B cell (primary cell): Measurements from ENCODE around the gene PIGM. TPM values are rescaled to one million over a fixed set of nuclear protein-coding genes. Genes with fewer than 3 reads are reported as not detected.

Experiments used
- ATAC-seq: fragments of 200-7000 bp; cut with Tn5 transposase; one replicate; pipeline ENCODE4 v1.10.0; 2021; ENCODE audit warnings: low read depth, mild to moderate bottlenecking, moderate number of reproducible peaks, moderate library complexity
- CTCF ChIA-PET: fragments of 350-600 bp; sonication (Branson Sonifier 250); formaldehyde crosslinking; loops from one replicate; lab custom pipeline; 2021; ENCODE audit warnings: antibody characterized with exemption, inconsistent platforms; lab: Charles Lee
- POLR2A ChIA-PET: fragments of 350-600 bp; sonication (Branson Sonifier 250); formaldehyde crosslinking; loops from one replicate; lab custom pipeline; 2021; ENCODE audit warnings: antibody characterized with exemption; lab: Charles Lee
- DNase-seq: peaks from one replicate; pipeline ENCODE4 v3.0.0; 2013
- H2AFZ ChIP-seq: 2 replicates; pipeline ENCODE4 v1.6.1; 2012; ENCODE audit warnings: mild to moderate bottlenecking, low read depth, low read length; ENCODE audit not compliant: insufficient read depth, poor library complexity, severe bottlenecking
- H3K27ac ChIP-seq, 2 donors: 1 replicate in 1 of 2; 2 replicates in 1 of 2; pipeline ENCODE4 v1.5.1; 2012 to 2013; ENCODE audit warnings: low read length in 2 of 2, mild to moderate bottlenecking in 2 of 2, moderate library complexity in 1 of 2
- H3K27me3 ChIP-seq, 4 experiments: fragments of 200-600 bp in 1 of 4; sonication (generic) in 1 of 4; replicated peaks in 1 of 4; 1 replicate in 2 of 4; 2 replicates in 2 of 4; pipeline versions ENCODE4 v1.6.1 to v1.7.0; 2013 to 2016; ENCODE audit warnings: low read length in 3 of 4, mild to moderate bottlenecking in 2 of 4, mixed read lengths in 1 of 4, moderate library complexity in 1 of 4; ENCODE audit not compliant: insufficient read depth in 4 of 4, control insufficient read depth in 3 of 4; ENCODE audit errors: control extremely low read depth in 1 of 4
- H3K36me3 ChIP-seq, 2 experiments: replicated peaks in 1 of 2; 1 replicate in 1 of 2; 2 replicates in 1 of 2; pipeline versions ENCODE4 v1.6.1 to v1.7.1; 2013; ENCODE audit warnings: low read length in 1 of 2; ENCODE audit not compliant: insufficient read depth in 2 of 2, control insufficient read depth in 1 of 2; ENCODE audit errors: control extremely low read depth in 1 of 2, extremely low read depth in 1 of 2
- H3K4me1 ChIP-seq, 2 donors: fragments of 200-600 bp in 1 of 2; sonication (generic) in 1 of 2; 1 replicate in 1 of 2; 2 replicates in 1 of 2; pipeline versions ENCODE4 v1.5.1 to v1.6.1; 2013 to 2017; ENCODE audit warnings: low read length in 2 of 2; ENCODE audit not compliant: control insufficient read depth in 2 of 2, insufficient read depth in 2 of 2
- H3K4me2 ChIP-seq: replicated peaks from 2 replicates; pipeline ENCODE3; 2012; ENCODE audit warnings: mild to moderate bottlenecking, low read depth, low read length; ENCODE audit not compliant: poor library complexity, severe bottlenecking
- H3K4me3 ChIP-seq, 5 experiments: fragments of 200-600 bp in 1 of 5; sonication (generic) in 1 of 5; 1 replicate in 3 of 5; 2 replicates in 2 of 5; pipeline versions ENCODE4 v1.5.1 to v1.7.0; 2011 to 2016; ENCODE audit warnings: low read length in 4 of 5, mild to moderate bottlenecking in 4 of 5, low read depth in 2 of 5, control low read depth in 1 of 5, moderate library complexity in 1 of 5; ENCODE audit not compliant: insufficient read depth in 1 of 5; ENCODE audit errors: control extremely low read depth in 1 of 5, extremely low read depth in 1 of 5
- H3K79me2 ChIP-seq: fragments of 200-600 bp; sonication (generic); one replicate; pipeline ENCODE4 v1.6.0; 2016; ENCODE audit warnings: low read length; ENCODE audit not compliant: control insufficient read depth, insufficient read depth
- H3K9ac ChIP-seq: fragments of 200-600 bp; sonication (generic); 2 replicates; pipeline ENCODE4 v1.6.1; 2017; ENCODE audit warnings: mild to moderate bottlenecking, low read length, moderate library complexity
- H3K9me3 ChIP-seq, 3 donors: one replicate each; pipeline versions ENCODE4 v1.6.1 to v1.7.1; 2013; ENCODE audit warnings: low read length in 2 of 3; ENCODE audit not compliant: control insufficient read depth in 2 of 3, insufficient read depth in 1 of 3; ENCODE audit errors: control extremely low read depth in 1 of 3
- H4K20me1 ChIP-seq: 2 replicates; pipeline ENCODE4 v1.6.0; 2012; ENCODE audit warnings: mild to moderate bottlenecking, low read length; ENCODE audit not compliant: insufficient read depth, control insufficient read depth, poor library complexity, severe bottlenecking
- H3K27ac Mint-ChIP-seq: one replicate; pipeline ENCODE4 v1.8.0; 2021; ENCODE audit warnings: mixed read lengths
- H3K27me3 Mint-ChIP-seq: one replicate; pipeline ENCODE4 v1.8.0; 2021; ENCODE audit warnings: mixed read lengths
- H3K4me1 Mint-ChIP-seq: one replicate; pipeline ENCODE4 v1.8.0; 2021; ENCODE audit warnings: mixed read lengths
- H3K4me3 Mint-ChIP-seq: one replicate; pipeline ENCODE4 v1.8.0; 2021; ENCODE audit warnings: mixed read lengths
- H3K9me3 Mint-ChIP-seq: one replicate; pipeline ENCODE4 v1.8.0; 2022; ENCODE audit warnings: mixed read lengths; ENCODE audit not compliant: insufficient read depth
- CTCF ChIP-seq: fragments of 200-600 bp; IDR thresholded peaks from one replicate; pipeline ENCODE4 v1.8.0; 2022; ENCODE audit warnings: antibody characterized with exemption, mild to moderate bottlenecking
- EZH2 ChIP-seq: IDR thresholded peaks from 2 replicates; pipeline ENCODE4 v1.6.1; 2012; ENCODE audit warnings: borderline replicate concordance, low read depth, mild to moderate bottlenecking, moderate library complexity, low read length; ENCODE audit not compliant: insufficient read depth, poor library complexity, severe bottlenecking
- WGBS: methylation state at CpG from one replicate; pipeline ENCODE4 v1.1.5; 2013; ENCODE audit warnings: missing lambda C conversion rate; ENCODE audit not compliant: insufficient coverage; 5-methylcytosine and 5-hydroxymethylcytosine counted together
- intact Hi-C: fragments of 100-400 bp; cut with micrococcal nuclease; formaldehyde crosslinking; loops from one replicate; pipeline ENCODE4 v1.10.0; 2022
- polyA plus RNA-seq: library from polyadenylated mRNA; depleted of rRNA; stranded (reverse); fragments of >200 nt; gene quantifications from 2 replicates; pipeline ENCODE4 v1.2.3, GENCODE V29; 2012
- total RNA-seq, 2 donors: library from RNA; stranded (reverse); fragments of 120-200 nt in 1 of 2; gene quantifications; 1 replicate in 1 of 2; 2 replicates in 1 of 2; pipeline versions ENCODE4 v1.2.3 to v1.2.4, GENCODE V29; 2013 to 2022

Gene PIGM
- total and polyA plus RNA-seq, 2 donors (not counting 1 experiment from before 2014, with no cell fraction given), result 1.4 to 7.4 TPM

GRCh38 chr1:160068225-160068624 lies 36.4 kb upstream of the PIGM start:
- Histone ChIP-seq H3K4me1 (peaks cover 11 to 12% of the 10 kb centered on the region in 2 donors), H4K20me1 (no peaks in the 10 kb centered on the region), H3K36me3 (no peaks in the 10 kb centered on the region), H3K79me2 (no peaks in the 10 kb centered on the region), H3K27ac (no peak overlapping the region), H3K4me2 (no peak overlapping the region), H2AFZ (no peak overlapping the region), H3K9me3 (no peaks in the 10 kb centered on the region), H3K4me3 (no peak overlapping the region), H3K27me3 (peaks cover 0 to 35% (median 20%) of the 10 kb centered on the region in 4 experiments), H3K9ac (no peak overlapping the region)
- Mint-ChIP-seq H3K4me3 (no peak overlapping the region), H3K4me1 (peaks cover 12% of the 10 kb centered on the region), H3K9me3 (no peaks in the 10 kb centered on the region), H3K27me3 (peaks cover 57% of the 10 kb centered on the region), H3K27ac (no peak overlapping the region)
- no peak for DNase-seq
- WGBS, result 68% methylated on average over 3 of the region's 5 CpGs
- TF ChIP-seq CTCF (no peak), EZH2 (no peak)
- no peak for ATAC-seq
- ChIA-PET POLR2A (no interaction called here), CTCF (interaction anchor here (1.0 to 2.1 kb wide), 4 partner anchors 10 to 22 kb away, joined by 3 to 7 read pairs (median 6); partner anchors contain the start of gene KCNJ9)
- intact Hi-C loops, result no loop called here

GRCh38 chr1:160066829-160067745 lies 35.3 kb upstream of the PIGM start:
- Mint-ChIP-seq H3K27me3 (peaks cover 49% of the 10 kb centered on the region), H3K4me3 (no peak overlapping the region), H3K27ac (no peak overlapping the region), H3K4me1 (peaks cover 12% of the 10 kb centered on the region), H3K9me3 (no peaks in the 10 kb centered on the region)
- Histone ChIP-seq H3K4me2 (no peak overlapping the region), H3K9me3 (no peaks in the 10 kb centered on the region), H4K20me1 (no peaks in the 10 kb centered on the region), H3K27ac (no peak overlapping the region), H3K79me2 (no peaks in the 10 kb centered on the region), H3K4me1 (peaks cover 11 to 12% of the 10 kb centered on the region in 2 donors), H3K36me3 (no peaks in the 10 kb centered on the region), H2AFZ (no peak overlapping the region), H3K4me3 (no peak overlapping the region), H3K27me3 (peaks cover 0 to 40% (median 20%) of the 10 kb centered on the region in 4 experiments), H3K9ac (no peak overlapping the region)
- ATAC-seq (no peak), DNase-seq (no peak)
- ChIA-PET POLR2A (no interaction called here), CTCF (interaction anchor here (0.9 to 1.7 kb wide), 4 partner anchors 12 to 29 kb away, joined by 3 to 7 read pairs (median 3); no protein-coding TSS in a partner anchor)
- no peak for TF ChIP-seq EZH2
- TF ChIP-seq CTCF, result no peak
- WGBS, result 86% methylated on average over 2 of the region's 6 CpGs
- intact Hi-C loops, result no loop called here
